CD14-positive monocyte (primary cell): ENCODE results near the gene LRRC10B. TPM values are rescaled to one million over a fixed set of nuclear protein-coding genes. Genes with fewer than 3 reads are reported as not detected.

Experiments used
- DNase-seq, 3 donors: peaks; one replicate each; pipeline ENCODE4 v3.0.0-alpha.2; 2011 to 2022
- H2AFZ ChIP-seq: 2 replicates; pipeline ENCODE4 v1.6.0; 2012; ENCODE audit warnings: mild to moderate bottlenecking, low read depth, low read length, inconsistent platforms; ENCODE audit not compliant: insufficient read depth, poor library complexity, severe bottlenecking
- H3K27ac ChIP-seq, 2 donors: 1 replicate in 1 of 2; 2 replicates in 1 of 2; pipeline ENCODE4 v1.5.1; 2012 to 2013; ENCODE audit warnings: low read length in 2 of 2, control low read depth in 1 of 2, inconsistent platforms in 1 of 2, low read depth in 1 of 2, mild to moderate bottlenecking in 1 of 2
- H3K27me3 ChIP-seq, 2 donors: one replicate each; pipeline versions ENCODE4 v1.6.0 to v1.6.1; 2011 to 2013; ENCODE audit warnings: low read length in 2 of 2; ENCODE audit not compliant: control insufficient read depth in 2 of 2, insufficient read depth in 2 of 2
- H3K36me3 ChIP-seq, 2 donors: replicated peaks in 1 of 2; 1 replicate in 1 of 2; 2 replicates in 1 of 2; pipeline versions ENCODE4 v1.5.1 to v1.6.1; 2012 to 2013; ENCODE audit warnings: low read length in 2 of 2, control low read depth in 1 of 2, inconsistent platforms in 1 of 2, mild to moderate bottlenecking in 1 of 2; ENCODE audit not compliant: insufficient read depth in 2 of 2, control insufficient read depth in 1 of 2
- H3K4me1 ChIP-seq, 2 donors: 1 replicate in 1 of 2; 2 replicates in 1 of 2; pipeline versions ENCODE4 v1.5.1 to v1.6.1; 2012 to 2013; ENCODE audit warnings: low read length in 2 of 2, control low read depth in 1 of 2, inconsistent platforms in 1 of 2, mild to moderate bottlenecking in 1 of 2, moderate library complexity in 1 of 2; ENCODE audit not compliant: insufficient read depth in 2 of 2, control insufficient read depth in 1 of 2
- H3K4me2 ChIP-seq: replicated peaks from 2 replicates; pipeline ENCODE3; 2012; ENCODE audit warnings: low read length, moderate library complexity, mild to moderate bottlenecking; ENCODE audit not compliant: poor library complexity, severe bottlenecking; ENCODE audit errors: extremely low read depth
- H3K4me3 ChIP-seq, 3 experiments: fragments of 200-600 bp in 1 of 3; sonication (generic) in 1 of 3; replicated peaks in 1 of 3; 1 replicate in 2 of 3; 2 replicates in 1 of 3; pipeline ENCODE4 v1.5.1; 2011 to 2013; ENCODE audit warnings: low read length in 3 of 3, mild to moderate bottlenecking in 3 of 3, control low read depth in 2 of 3, low read depth in 2 of 3, inconsistent platforms in 1 of 3, moderate library complexity in 1 of 3
- H3K79me2 ChIP-seq: 2 replicates; pipeline ENCODE4 v1.6.0; 2012; ENCODE audit warnings: mild to moderate bottlenecking, control low read depth, inconsistent platforms, low read length, moderate library complexity; ENCODE audit not compliant: insufficient read depth
- H3K9ac ChIP-seq: 2 replicates; pipeline ENCODE4 v1.6.0; 2017; ENCODE audit warnings: low read length, mild to moderate bottlenecking; ENCODE audit not compliant: insufficient read depth, poor library complexity, severe bottlenecking
- H3K9me3 ChIP-seq, 2 donors: replicated peaks in 1 of 2; 1 replicate in 1 of 2; 2 replicates in 1 of 2; pipeline versions ENCODE4 v1.5.1 to v1.6.1; 2012 to 2013; ENCODE audit warnings: low read length in 2 of 2, control low read depth in 1 of 2; ENCODE audit not compliant: control insufficient read depth in 1 of 2, insufficient read depth in 1 of 2
- H4K20me1 ChIP-seq: 2 replicates; pipeline ENCODE4 v1.6.0; 2012; ENCODE audit warnings: mild to moderate bottlenecking, low read length, control low read depth, moderate library complexity; ENCODE audit not compliant: insufficient read depth
- H3K27ac Mint-ChIP-seq, 7 donors: one replicate each; pipeline ENCODE4 v1.8.0; 2020; ENCODE audit warnings: mild to moderate bottlenecking in 7 of 7, mixed read lengths in 7 of 7, moderate library complexity in 6 of 7, inconsistent platforms in 2 of 7
- H3K27me3 Mint-ChIP-seq, 3 donors: one replicate each; pipeline ENCODE4 v1.8.0; 2021 to 2022; ENCODE audit warnings: low read depth in 3 of 3, mild to moderate bottlenecking in 3 of 3, mixed read lengths in 3 of 3, moderate library complexity in 3 of 3, inconsistent platforms in 1 of 3
- H3K36me3 Mint-ChIP-seq, 2 donors: one replicate each; pipeline ENCODE4 v1.8.0; 2020; ENCODE audit warnings: mixed read lengths in 2 of 2, inconsistent platforms in 1 of 2, mild to moderate bottlenecking in 1 of 2
- H3K4me1 Mint-ChIP-seq: one replicate; pipeline ENCODE4 v1.8.0; 2020; ENCODE audit warnings: mild to moderate bottlenecking, mixed read lengths
- H3K4me3 Mint-ChIP-seq, 2 donors: one replicate each; pipeline ENCODE4 v1.8.0; 2020; ENCODE audit warnings: mild to moderate bottlenecking in 2 of 2, mixed read lengths in 2 of 2, moderate library complexity in 1 of 2
- H3K9me3 Mint-ChIP-seq, 7 donors: one replicate each; pipeline ENCODE4 v1.8.0; 2020 to 2022; ENCODE audit warnings: mixed read lengths in 7 of 7, mild to moderate bottlenecking in 6 of 7, moderate library complexity in 6 of 7, inconsistent platforms in 2 of 7
- WGBS: methylation state at CpG from one replicate; pipeline ENCODE4 v1.1.5; 2013; ENCODE audit warnings: missing lambda C conversion rate; ENCODE audit not compliant: insufficient coverage; 5-methylcytosine and 5-hydroxymethylcytosine counted together
- intact Hi-C, 2 donors: fragments of 100-400 bp; cut with micrococcal nuclease; formaldehyde crosslinking; loops; one replicate each; pipeline versions ENCODE4 v1.15.0 to v1.15.1; 2023
- polyA plus RNA-seq, 3 donors: library from polyadenylated mRNA; depleted of rRNA in 1 of 3; unstranded in 2 of 3; stranded (reverse) in 1 of 3; fragments of 300-500 nt in 2 of 3; fragments of >200 nt in 1 of 3; fragmentation: Illumina TruSeq in 2 of 3; gene quantifications; 1 replicate in 2 of 3; 2 replicates in 1 of 3; pipeline ENCODE4 v1.2.3, GENCODE V29; 2012 to 2021
- TF ChIP-seq, protein P1 (sequence below): fragments of 200-600 bp; IDR thresholded peaks from one replicate; pipeline ENCODE4 v1.8.0; 2022; ENCODE audit warnings: antibody characterized with exemption, mild to moderate bottlenecking

LRRC10B gene
- polyA plus RNA-seq, 3 donors, result not detected

DNA sequence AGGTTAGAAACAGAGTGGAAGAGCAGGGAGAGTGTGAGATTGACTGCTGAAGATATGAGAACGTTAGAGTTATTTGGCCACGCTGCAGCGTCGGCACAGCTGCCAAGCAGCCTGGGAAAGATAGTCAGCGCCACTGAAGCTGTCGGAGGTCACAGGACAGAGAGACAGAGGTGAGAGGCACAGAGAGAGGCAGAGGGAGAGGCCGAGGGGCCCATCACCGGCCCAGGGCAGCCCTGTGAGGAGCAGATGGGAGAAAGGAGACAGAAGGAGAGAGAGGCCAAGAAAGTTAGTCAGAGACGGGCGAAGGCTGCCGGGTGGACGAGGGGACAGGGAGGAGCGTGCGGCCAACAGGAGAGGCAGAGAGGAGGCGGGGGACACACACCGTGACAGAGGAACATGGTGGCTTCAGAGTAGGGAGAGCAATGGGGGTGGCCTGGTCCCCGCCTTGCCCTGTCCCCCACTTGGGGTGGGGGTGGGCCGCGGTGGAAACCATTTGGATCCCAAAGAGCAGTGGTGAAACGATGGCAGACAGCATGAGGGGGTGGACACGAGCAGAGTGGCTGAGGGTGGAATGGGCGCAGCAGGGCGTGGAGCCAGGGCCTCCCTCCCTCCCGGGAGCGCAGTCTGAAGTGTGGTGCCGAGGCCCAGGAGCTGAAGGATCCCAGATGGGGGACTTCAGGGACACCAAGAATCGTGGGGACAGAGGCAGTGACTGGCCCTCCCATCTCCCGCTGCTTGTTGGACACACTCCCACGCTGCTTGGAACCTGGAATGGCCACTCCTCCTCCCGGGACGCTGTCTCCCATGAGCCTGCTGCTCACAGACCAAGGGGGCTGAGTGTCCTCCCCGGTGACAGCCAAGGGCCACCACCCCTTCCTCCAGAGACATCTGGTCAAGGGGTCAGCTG lies 26.6 kb downstream of the LRRC10B start:
- Mint-ChIP-seq H3K36me3 (no peaks in the 10 kb centered on the region), H3K27ac (no peak overlapping the region), H3K9me3 (peaks cover 0 to 2% (median 0%) of the 10 kb centered on the region in 7 donors), H3K27me3 (peaks cover 1 to 17% (median 12%) of the 10 kb centered on the region in 3 donors), H3K4me1 (no peaks in the 10 kb centered on the region), H3K4me3 (peak overlapping the region in 1 of 2 donors; percentile 51)
- no peak for DNase-seq
- H3K36me3 ChIP-seq, result no peaks in the 10 kb centered on the region
- no peaks in the 10 kb centered on the region for H3K4me1 ChIP-seq
- intact Hi-C loops, result no loop called here
- TF ChIP-seq, protein P1, sequence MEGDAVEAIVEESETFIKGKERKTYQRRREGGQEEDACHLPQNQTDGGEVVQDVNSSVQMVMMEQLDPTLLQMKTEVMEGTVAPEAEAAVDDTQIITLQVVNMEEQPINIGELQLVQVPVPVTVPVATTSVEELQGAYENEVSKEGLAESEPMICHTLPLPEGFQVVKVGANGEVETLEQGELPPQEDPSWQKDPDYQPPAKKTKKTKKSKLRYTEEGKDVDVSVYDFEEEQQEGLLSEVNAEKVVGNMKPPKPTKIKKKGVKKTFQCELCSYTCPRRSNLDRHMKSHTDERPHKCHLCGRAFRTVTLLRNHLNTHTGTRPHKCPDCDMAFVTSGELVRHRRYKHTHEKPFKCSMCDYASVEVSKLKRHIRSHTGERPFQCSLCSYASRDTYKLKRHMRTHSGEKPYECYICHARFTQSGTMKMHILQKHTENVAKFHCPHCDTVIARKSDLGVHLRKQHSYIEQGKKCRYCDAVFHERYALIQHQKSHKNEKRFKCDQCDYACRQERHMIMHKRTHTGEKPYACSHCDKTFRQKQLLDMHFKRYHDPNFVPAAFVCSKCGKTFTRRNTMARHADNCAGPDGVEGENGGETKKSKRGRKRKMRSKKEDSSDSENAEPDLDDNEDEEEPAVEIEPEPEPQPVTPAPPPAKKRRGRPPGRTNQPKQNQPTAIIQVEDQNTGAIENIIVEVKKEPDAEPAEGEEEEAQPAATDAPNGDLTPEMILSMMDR, result no peak
- no peaks in the 10 kb centered on the region for H3K27me3 ChIP-seq
- no peak overlapping the region for H3K27ac ChIP-seq
- H3K79me2 ChIP-seq, result no peaks in the 10 kb centered on the region
- H2AFZ ChIP-seq, result no peak overlapping the region
- H3K9me3 ChIP-seq, result no peaks in the 10 kb centered on the region
- H3K4me2 ChIP-seq, result no peak overlapping the region
- H3K4me3 ChIP-seq, result no peak overlapping the region
- H3K9ac ChIP-seq, result no peak overlapping the region
- H4K20me1 ChIP-seq, result no peaks in the 10 kb centered on the region
- 85% methylated on average over 29 of the region's 32 CpGs for WGBS

DNA sequence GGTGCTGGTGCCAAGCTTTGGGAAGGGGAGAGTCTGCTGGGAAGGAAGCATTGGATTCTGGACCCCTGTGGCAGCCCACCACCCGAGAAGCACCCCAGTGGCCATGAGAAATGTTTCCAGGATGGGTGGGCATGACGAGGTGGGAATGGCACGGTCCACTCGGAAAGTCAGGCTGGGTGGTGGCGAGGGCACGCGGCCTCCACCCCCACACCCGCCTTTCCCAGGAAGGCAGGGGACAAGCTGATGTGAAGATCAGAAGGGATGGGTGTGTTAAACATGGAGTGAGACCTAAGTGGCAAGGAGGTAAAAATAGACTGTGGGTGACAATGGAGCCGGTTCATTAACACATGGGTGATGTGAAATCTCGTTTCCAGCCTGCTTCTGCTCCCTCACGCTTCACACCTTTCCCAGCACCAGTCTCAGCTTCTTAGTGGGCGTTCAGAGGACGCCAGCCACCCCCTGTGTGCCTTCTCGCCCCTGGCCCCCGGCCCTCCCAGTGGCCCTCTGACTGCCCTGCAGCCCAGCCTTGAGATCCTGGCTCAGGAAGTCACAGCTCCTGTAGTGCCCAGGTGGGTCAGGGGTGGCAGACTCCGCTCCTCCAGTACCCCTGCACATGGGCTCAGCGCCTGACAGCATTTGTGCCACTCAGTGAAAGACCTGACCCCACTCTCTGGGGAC lies 27.6 kb downstream of the LRRC10B start:
- H3K36me3 ChIP-seq, result no peaks in the 10 kb centered on the region
- TF ChIP-seq, protein P1, result no peak
- no peaks in the 10 kb centered on the region for H3K9me3 ChIP-seq
- H3K9ac ChIP-seq, result no peak overlapping the region
- Mint-ChIP-seq H3K4me1 (no peaks in the 10 kb centered on the region), H3K36me3 (no peaks in the 10 kb centered on the region), H3K4me3 (no peak overlapping the region), H3K27ac (no peak overlapping the region), H3K9me3 (peaks cover 0 to 2% (median 0%) of the 10 kb centered on the region in 7 donors), H3K27me3 (peaks cover 7 to 19% (median 14%) of the 10 kb centered on the region in 3 donors)
- no peaks in the 10 kb centered on the region for H3K4me1 ChIP-seq
- H3K79me2 ChIP-seq, result no peaks in the 10 kb centered on the region
- H2AFZ ChIP-seq, result no peak overlapping the region
- H3K27me3 ChIP-seq, result peaks cover 0 to 3% of the 10 kb centered on the region in 2 donors
- intact Hi-C loops, result no loop called here
- no peak overlapping the region for H3K27ac ChIP-seq
- WGBS, result 78% methylated on average over 10 of the region's 17 CpGs
- no peak for DNase-seq
- H4K20me1 ChIP-seq, result no peaks in the 10 kb centered on the region
- no peak overlapping the region for H3K4me3 ChIP-seq
- H3K4me2 ChIP-seq, result no peak overlapping the region
